HepG2 (cell line): ENCODE measurements around the gene FGD2. TPM values are rescaled to one million over a fixed set of nuclear protein-coding genes. Genes with fewer than 3 reads are reported as not detected.
A peak's percentile ranks its signal among the peaks of the same experiment; 100 is the strongest.

Experiments used
- BCL6 ChIP-seq: IDR thresholded peaks from 2 replicates; pipeline ENCODE4 v1.6.1; 2016; ENCODE audit warnings: missing genetic modification reagents, missing compliant biosample characterization
- CCDC6 ChIP-seq: sonication (generic); formaldehyde crosslinking; IDR thresholded peaks from 2 replicates; pipeline ENCODE4 v1.8.1; 2022; ENCODE audit warnings: mild to moderate bottlenecking, missing genetic modification reagents, moderate library complexity
- DBP ChIP-seq: sonication (generic); formaldehyde crosslinking; IDR thresholded peaks from 2 replicates; pipeline ENCODE4 v1.4.0; 2020; ENCODE audit warnings: missing genetic modification reagents; ENCODE audit errors: not compliant biosample characterization
- EHMT2 ChIP-seq: fragments of 200-600 bp; sonication (generic); IDR thresholded peaks from 2 replicates; pipeline ENCODE4 v1.7.0; 2017; ENCODE audit warnings: antibody characterized with exemption, low read depth, low read length, borderline replicate concordance
- EP300 ChIP-seq, 3 experiments: sonication (generic) in 1 of 3; formaldehyde crosslinking in 1 of 3; IDR thresholded peaks; 2 replicates each; pipeline versions ENCODE4 v1.5.1 to v1.6.1; 2011 to 2020; ENCODE audit warnings: low read depth in 2 of 3, low read length in 2 of 3, borderline replicate concordance in 1 of 3, improper control_type of control experiment in 1 of 3, mild to moderate bottlenecking in 1 of 3, missing genetic modification reagents in 1 of 3, moderate library complexity in 1 of 3
- IKZF1 ChIP-seq: fragments of 450-650 bp; IDR thresholded peaks from 2 replicates; pipeline ENCODE4 v1.7.1; 2016
- MAF1 ChIP-seq: sonication (generic); formaldehyde crosslinking; IDR thresholded peaks from 2 replicates; pipeline ENCODE4 v1.5.0; 2020; ENCODE audit warnings: missing genetic modification reagents, borderline replicate concordance
- NFYC ChIP-seq: IDR thresholded peaks from 2 replicates; pipeline ENCODE4 v1.6.1; 2016; ENCODE audit warnings: missing genetic modification reagents, missing compliant biosample characterization
- NKX3-1 ChIP-seq: sonication (generic); formaldehyde crosslinking; IDR thresholded peaks from 2 replicates; pipeline ENCODE4 v1.5.0; 2020; ENCODE audit warnings: missing genetic modification reagents
- RXRA ChIP-seq: sonication (generic); formaldehyde crosslinking; IDR thresholded peaks from 2 replicates; pipeline ENCODE4 v1.5.1; 2020; ENCODE audit warnings: missing genetic modification reagents
- ZBTB1 ChIP-seq: sonication (generic); formaldehyde crosslinking; IDR thresholded peaks from 2 replicates; pipeline ENCODE4 v1.4.0; 2020; ENCODE audit warnings: missing genetic modification reagents, borderline replicate concordance
- ZBTB10 ChIP-seq: sonication (generic); formaldehyde crosslinking; IDR thresholded peaks from 2 replicates; pipeline ENCODE4 v1.4.0; 2020; ENCODE audit warnings: missing genetic modification reagents, borderline replicate concordance
- ZBTB21 ChIP-seq: sonication (generic); formaldehyde crosslinking; IDR thresholded peaks from 2 replicates; pipeline ENCODE4 v1.4.0; 2020; ENCODE audit warnings: missing genetic modification reagents
- ZFP36L1 ChIP-seq: sonication (generic); formaldehyde crosslinking; IDR thresholded peaks from 2 replicates; pipeline ENCODE4 v1.8.0; 2022; ENCODE audit warnings: mild to moderate bottlenecking, missing genetic modification reagents, moderate library complexity
- ZNF367 ChIP-seq: sonication (generic); formaldehyde crosslinking; IDR thresholded peaks from 2 replicates; pipeline ENCODE4 v1.4.0; 2020; ENCODE audit warnings: missing genetic modification reagents, borderline replicate concordance
- ZNF460 ChIP-seq: sonication (generic); formaldehyde crosslinking; IDR thresholded peaks from 2 replicates; pipeline ENCODE4 v1.5.1; 2020; ENCODE audit warnings: missing genetic modification reagents, mild to moderate bottlenecking, borderline replicate concordance
- ZNF510 ChIP-seq: sonication (generic); formaldehyde crosslinking; IDR thresholded peaks from 2 replicates; pipeline ENCODE4 v1.4.0; 2020; ENCODE audit warnings: low read depth, mild to moderate bottlenecking, missing genetic modification reagents
- ZNF605 ChIP-seq: sonication (generic); formaldehyde crosslinking; IDR thresholded peaks from 2 replicates; pipeline ENCODE4 v1.8.0; 2022; ENCODE audit warnings: mild to moderate bottlenecking, missing genetic modification reagents
- polyA plus RNA-seq, 8 experiments: library from polyadenylated mRNA; depleted of rRNA in 3 of 8; stranded (reverse) in 7 of 8; unstranded in 1 of 8; fragments of >200 nt; fragmentation: Illumina TruSeq in 4 of 8; extraction: Trizol in 4 of 8; gene quantifications; 2 replicates each; pipeline versions ENCODE4 v1.2.1 to v1.2.3, GENCODE V29; 2011 to 2016; ENCODE audit warnings: low read depth in 4 of 8, missing spikeins in 1 of 8, mixed read lengths in 1 of 8; ENCODE audit not compliant: insufficient read depth in 1 of 8
- total RNA-seq, 5 experiments: library from RNA; depleted of rRNA; stranded (reverse); fragments of >200 nt; fragmentation: Illumina TruSeq; extraction: Trizol; gene quantifications; 2 replicates each; pipeline ENCODE4 v1.2.3, GENCODE V29; 2016; ENCODE audit warnings: low read depth in 1 of 5
- TF ChIP-seq, protein P1 (sequence below): sonication (generic); formaldehyde crosslinking; IDR thresholded peaks from 2 replicates; pipeline ENCODE4 v1.4.0; 2020; ENCODE audit warnings: missing genetic modification reagents, mild to moderate bottlenecking, borderline replicate concordance
- TF ChIP-seq, protein P2 (sequence below): sonication (generic); formaldehyde crosslinking; IDR thresholded peaks from 2 replicates; pipeline ENCODE4 v1.5.0; 2020; ENCODE audit warnings: mild to moderate bottlenecking, missing genetic modification reagents

FGD2 gene
- total and polyA plus RNA-seq, 2 of the 13 experiments (the other 11 are each of a cell fraction or from before 2014, with no cell fraction given) = not detected

DNA sequence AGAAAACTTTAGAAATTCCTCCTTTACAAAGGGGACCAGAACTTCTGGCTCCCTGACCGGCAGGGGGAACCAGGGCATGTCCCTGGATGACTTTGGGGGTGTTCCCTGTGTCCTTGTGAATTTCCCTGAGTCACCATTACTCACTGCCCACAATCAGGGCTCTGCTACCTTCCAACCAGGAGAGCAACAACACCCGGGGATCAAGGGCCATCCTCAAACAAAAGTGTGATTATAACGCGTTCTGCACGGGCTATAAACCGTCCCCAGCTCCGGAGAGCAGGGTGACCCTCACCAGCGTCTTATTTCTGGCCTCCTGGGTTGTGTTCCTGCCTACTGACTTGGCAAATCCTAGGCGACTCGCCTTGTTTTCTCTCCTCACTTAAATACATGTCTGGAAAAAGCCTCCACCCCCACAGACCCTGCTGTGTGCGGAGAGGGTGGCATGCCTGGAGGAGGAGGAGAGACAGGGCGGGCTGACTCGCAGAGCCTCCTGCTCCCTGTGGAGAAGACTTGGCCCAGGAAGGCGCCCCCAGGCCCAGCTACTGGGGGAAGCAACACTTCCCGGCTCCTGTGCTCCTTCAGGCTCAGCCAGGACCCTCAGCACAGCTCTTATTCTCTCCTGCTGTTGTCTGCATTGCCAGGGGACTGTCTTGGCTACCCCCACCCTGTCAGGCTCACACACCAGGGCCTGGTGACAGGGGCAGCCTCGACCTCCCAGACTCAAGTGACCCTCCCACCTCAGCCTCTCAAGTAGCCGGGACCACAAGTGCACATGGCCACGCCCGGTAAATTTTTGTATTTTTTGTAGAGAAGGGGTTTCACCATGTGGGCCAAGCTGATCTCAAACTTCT is 54.1 kb downstream of the FGD2 start (continued):
- TF ChIP-seq ZBTB21 (0 out of 2 replicates have a peak, but pooled peaks have one; percentile 20), ZBTB10 (peak; percentile 94; the same call in 1 of the 2 replicates), CCDC6 (peak; percentile 48; the same call in 1 of the 2 replicates), NFYC (CRISPR knock-in tag) (peak; percentile 44; the same call in 1 of the 2 replicates), ZBTB1 (CRISPR knock-in tag) (no peak), ZNF605 (peak; percentile 77; the same call in 1 of the 2 replicates), ZNF367 (CRISPR knock-in tag) (0 out of 2 replicates have a peak, but pooled peaks have one; percentile 34), ZNF460 (CRISPR knock-in tag) (no peak; the same call in 1 of the 2 replicates), BCL6 (CRISPR knock-in tag) (peak; percentile 81), ZNF510 (CRISPR knock-in tag) (no peak), EHMT2 (no peak), ZFP36L1 (CRISPR knock-in tag) (peak; percentile 75; the same call in 1 of the 2 replicates), IKZF1 (no peak), NKX3-1 (CRISPR knock-in tag) (peak; percentile 26; the same call in 1 of the 2 replicates), DBP (no peak), EP300 (IDR thresholded peaks at IDR 0.05; ENCODE audit: low read depth in 2 of 2, low read length in 2 of 2) (peak; percentile 89 to 96; a peak in 3 of 4 replicates), EP300 (CRISPR knock-in tag; IDR thresholded peaks at IDR 0.05; ENCODE audit: borderline replicate concordance) (peak; percentile 97), MAF1 (CRISPR knock-in tag) (no peak), RXRA (CRISPR knock-in tag) (peak; percentile 97)
- TF ChIP-seq, protein P1, sequence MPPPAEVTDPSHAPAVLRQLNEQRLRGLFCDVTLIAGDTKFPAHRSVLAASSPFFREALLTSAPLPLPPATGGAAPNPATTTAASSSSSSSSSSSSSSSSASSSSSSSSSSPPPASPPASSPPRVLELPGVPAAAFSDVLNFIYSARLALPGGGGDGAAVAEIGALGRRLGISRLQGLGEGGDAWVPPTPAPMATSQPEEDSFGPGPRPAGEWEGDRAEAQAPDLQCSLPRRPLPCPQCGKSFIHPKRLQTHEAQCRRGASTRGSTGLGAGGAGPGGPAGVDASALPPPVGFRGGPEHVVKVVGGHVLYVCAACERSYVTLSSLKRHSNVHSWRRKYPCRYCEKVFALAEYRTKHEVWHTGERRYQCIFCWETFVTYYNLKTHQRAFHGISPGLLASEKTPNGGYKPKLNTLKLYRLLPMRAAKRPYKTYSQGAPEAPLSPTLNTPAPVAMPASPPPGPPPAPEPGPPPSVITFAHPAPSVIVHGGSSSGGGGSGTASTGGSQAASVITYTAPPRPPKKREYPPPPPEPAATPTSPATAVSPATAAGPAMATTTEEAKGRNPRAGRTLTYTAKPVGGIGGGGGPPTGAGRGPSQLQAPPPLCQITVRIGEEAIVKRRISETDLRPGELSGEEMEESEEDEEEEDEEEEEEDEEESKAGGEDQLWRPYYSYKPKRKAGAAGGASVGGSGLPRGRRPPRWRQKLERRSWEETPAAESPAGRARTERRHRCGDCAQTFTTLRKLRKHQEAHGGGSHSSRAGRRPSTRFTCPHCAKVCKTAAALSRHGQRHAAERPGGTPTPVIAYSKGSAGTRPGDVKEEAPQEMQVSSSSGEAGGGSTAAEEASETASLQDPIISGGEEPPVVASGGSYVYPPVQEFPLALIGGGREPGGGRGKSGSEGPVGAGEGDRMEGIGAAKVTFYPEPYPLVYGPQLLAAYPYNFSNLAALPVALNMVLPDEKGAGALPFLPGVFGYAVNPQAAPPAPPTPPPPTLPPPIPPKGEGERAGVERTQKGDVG (CRISPR knock-in tag) = peak; percentile 84; the same call in 1 of the 2 replicates
- TF ChIP-seq, protein P2, sequence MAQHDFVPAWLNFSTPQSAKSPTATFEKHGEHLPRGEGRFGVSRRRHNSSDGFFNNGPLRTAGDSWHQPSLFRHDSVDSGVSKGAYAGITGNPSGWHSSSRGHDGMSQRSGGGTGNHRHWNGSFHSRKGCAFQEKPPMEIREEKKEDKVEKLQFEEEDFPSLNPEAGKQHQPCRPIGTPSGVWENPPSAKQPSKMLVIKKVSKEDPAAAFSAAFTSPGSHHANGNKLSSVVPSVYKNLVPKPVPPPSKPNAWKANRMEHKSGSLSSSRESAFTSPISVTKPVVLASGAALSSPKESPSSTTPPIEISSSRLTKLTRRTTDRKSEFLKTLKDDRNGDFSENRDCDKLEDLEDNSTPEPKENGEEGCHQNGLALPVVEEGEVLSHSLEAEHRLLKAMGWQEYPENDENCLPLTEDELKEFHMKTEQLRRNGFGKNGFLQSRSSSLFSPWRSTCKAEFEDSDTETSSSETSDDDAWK (CRISPR knock-in tag) = no peak
